SK-N-MC (cell line): Measurements from ENCODE around the gene MYL2.

ENCODE experiments used
- EZH2 ChIP-seq: fragments of 200-600 bp; sonication (generic); IDR thresholded peaks from one replicate; pipeline ENCODE4 v1.6.1; 2017; ENCODE audit warnings: antibody characterized with exemption
- POLR2AphosphoS5 ChIP-seq: IDR thresholded peaks from 2 replicates; pipeline ENCODE4 v1.6.1; 2012; ENCODE audit warnings: mild to moderate bottlenecking, low read depth, low read length, borderline replicate concordance

DNA sequence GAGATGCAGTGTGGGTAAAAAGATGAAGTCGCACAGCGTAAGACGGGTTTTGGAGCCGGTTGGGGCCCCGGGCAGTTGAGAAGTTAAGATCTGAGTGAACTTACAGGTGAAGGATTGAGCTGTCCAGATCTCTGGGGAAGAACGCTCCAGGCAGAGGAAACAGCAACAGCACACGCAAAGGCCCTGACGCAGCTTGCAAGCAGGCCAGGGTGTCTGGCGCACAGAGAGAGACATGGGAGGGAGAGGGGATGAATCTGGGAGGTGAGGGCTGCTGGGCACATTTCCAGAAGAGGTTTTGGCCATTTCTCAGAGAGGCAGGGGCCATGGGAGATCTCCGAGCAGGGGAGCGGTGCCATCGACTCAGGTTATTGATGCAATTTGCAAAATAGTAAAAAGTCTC, 31.0 kb downstream of the MYL2 start:
- no peak for TF ChIP-seq POLR2AphosphoS5
- TF ChIP-seq EZH2: no peak
